Activated CD4-positive, alpha-beta T cell treated with anti-CD3 and anti-CD28 coated beads for 4 hours (primary cell): ENCODE results near the gene SGCD.

Experiments
- DNase-seq, 2 donors: peaks; one replicate each; pipeline ENCODE4 v3.0.0-alpha.2; 2020

The SGCD gene

DNA sequence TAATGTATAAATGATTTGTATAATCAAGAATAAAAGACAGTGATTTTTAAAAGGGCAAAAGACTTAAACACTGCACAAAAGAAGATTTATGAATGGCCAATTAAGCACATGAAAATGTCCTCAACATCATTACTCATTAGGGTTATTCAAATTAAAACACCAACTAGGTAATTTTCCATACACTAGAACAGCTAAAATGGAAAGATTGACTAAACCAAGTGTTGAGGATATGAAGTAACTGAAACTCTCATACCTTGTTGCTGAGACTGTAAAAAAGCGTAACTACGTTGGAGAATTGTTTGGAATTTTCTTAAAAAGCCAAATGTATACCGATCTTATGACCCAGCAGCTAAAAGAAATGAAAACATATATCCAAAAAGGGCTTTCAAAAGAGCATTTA lies 144.9 kb downstream of the SGCD start:
- DNase-seq: no peak

DNA sequence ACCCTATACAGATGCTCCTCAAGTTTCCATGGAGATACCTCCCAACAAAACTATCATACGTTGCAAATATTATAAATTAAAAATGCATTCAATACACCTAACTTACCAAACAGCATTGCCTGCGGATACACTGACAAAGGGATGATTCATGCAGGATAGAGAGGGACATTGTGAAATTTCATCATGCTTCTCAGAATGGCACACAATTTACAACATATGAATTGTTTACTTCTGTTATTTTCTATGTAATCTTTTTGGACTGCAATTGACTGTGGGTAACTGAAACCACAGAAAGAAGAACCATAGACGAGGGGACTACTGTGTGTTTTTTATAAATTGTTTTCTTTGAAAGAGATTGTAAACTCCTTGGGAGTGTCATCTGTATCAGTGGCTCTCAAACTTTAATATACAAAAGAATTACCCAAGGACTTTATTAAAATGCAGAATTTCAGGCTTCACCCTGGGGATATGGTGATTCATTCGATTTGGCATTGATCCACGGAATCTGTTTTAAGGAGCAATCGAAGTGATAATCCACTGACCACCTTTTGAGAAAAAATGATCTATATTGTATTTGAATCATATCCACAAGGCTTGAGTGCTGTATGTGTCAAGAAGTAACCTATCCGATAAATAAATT lies 146.4 kb downstream of the SGCD start:
- DNase-seq: no peak

DNA sequence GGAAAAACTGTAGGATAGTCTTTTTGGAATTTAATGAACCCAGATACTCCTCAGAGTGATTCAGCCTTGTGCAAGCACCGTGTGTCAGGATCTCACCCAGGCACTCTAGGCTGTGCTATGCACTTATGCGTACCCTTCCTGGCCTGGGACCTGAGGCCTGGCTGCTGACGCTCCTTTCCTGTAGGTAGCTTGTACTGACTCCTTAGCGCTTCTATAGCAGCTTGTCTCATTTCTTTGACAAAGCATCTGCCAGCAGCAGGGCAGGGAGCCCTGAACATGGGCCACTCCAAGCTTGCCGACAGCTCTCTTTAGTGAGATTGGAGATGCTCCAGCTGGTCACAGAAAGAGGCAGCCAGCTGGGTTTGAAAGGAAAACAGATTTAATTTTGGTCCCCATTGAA lies 147.3 kb downstream of the SGCD start:
- no peak for DNase-seq

DNA sequence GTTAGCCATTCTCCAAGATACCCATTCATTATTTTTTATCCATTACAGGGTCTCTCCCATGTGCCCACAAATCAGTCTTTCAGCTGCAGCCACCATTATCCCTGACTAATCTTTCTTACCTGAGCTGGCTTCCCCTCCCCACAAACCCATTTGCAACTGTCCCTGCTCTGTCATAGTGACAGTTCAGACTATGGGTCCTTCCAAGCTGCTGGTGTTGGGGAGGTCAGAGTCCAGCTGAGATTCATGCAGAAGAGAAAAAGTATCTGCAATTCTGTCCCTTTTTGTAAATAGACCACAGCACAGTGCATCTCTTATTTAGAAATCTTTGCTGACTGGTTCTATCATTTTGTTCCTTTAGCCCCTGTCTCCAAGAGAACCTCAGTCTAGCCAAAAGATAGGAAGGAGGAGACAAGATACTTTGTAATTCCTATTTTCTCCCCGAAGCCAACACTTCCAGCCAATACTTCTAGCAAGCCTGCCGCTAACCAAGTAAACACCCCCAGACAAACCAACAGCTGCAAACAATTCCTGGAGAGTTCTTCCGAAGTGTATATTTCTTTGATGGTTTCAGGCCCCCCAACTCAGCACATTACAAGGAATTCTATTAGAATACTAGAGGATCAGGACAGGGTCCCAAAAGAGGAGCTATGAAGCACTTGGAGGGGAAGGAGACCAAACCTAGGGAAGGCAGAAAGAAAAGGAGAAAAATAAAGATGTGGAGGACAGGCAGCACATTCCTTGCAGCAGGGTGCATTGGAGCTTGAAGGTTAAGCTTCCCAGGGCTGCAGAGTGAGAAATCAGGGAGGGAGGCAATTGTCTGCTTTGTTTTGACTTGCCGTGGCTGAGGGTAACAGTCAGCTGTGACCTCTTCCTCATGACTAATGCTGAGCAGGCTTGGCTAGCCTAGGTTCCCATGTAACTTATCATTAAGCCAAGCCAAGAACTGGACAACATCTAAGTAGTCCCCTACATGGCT lies 148.5 kb downstream of the SGCD start:
- no peak for DNase-seq

DNA sequence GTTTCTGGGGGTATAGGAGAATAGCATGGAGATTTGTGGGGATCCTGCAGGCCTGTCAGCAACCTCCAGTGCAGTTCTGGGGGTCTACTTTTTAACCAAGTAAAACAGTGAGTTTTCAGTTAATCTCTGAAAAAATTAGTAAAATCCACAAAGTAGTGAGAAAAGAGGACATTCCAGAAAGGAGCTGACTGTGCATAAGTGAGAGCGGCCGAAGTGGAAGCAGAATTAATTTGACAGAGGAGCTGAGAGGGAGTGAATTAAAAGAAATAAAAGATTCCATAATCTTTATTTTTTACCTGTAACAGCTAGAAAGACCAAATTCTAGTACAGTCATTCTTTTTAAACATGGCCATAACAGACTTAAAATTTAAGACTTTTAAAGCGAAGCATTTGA lies 149.2 kb downstream of the SGCD start:
- no peak for DNase-seq

DNA sequence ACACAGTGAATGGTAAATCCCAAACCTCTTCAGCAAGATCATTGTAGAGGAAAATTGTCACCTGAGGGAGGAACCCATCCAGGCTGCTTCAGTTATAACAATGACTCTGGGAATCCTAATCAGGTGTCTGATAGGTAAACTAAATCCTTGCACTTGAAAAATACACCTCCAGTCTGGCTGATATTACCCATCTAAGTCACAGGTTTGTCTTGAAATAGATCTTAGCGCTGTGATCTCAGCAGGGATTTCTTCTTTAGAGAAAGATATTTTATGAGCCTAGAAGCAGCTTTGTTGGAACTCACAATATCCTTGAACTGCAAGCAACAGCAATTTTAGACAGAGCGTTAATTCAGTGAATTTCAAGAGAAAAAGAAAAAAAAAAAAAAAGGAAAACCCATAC lies 149.7 kb downstream of the SGCD start:
- DNase-seq: no peak

DNA sequence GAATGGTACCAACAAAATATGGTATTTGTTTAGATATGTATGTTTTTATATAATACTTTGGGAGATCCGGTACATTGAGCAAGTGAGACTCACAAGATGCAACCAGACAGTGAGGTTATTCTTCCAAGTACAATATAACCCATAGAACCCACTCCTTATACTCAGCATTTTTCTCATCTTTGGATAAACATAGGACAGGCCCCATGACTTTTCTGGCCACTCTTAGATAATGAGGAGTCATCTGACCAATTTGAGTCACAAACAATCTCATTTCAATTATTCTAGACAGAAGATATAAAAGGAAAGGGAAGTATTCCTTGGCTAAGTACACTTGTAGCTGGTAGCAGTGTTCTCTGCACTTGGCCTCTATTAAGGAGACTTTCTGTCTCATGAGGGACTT lies 150.2 kb downstream of the SGCD start:
- no peak for DNase-seq

DNA sequence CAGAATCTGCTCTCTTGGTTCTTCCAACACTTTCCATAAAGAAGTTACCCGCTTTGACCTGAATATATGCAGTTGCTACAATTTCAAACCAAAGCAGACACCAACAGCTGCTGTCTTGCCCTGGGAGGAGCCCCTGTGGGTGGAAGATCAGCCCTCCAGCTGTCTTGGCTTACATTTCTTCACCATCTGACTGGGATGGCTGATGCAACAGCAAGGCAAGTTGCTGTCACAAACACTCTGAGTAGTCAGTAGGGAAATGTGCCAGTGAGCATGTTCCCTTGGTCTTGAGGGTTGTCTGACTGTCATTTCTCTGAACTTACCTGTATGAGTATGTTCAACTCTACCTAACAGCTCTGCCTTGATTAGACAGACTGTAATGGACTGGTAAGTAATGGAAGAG lies 152.9 kb downstream of the SGCD start:
- DNase-seq: no peak

DNA sequence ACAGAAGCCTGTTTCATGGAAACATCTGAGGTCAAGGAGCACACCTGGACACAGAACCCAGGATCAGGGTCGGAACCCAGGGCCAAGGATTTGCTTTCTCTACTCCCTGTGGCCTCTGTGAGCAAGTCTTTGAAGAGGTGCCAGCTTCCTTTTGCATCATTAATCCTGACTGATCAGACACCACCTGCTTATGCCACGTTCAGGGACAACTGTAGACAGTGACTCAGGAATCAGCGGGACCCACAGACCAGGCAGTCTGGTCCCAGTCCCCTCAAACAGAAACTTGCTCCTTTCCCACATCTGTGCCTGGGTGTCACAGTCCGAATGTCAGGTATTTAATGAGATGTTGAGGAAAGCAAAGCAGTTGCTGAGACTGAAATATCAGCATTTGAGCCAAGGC lies 154.8 kb downstream of the SGCD start:
- DNase-seq: no peak

DNA sequence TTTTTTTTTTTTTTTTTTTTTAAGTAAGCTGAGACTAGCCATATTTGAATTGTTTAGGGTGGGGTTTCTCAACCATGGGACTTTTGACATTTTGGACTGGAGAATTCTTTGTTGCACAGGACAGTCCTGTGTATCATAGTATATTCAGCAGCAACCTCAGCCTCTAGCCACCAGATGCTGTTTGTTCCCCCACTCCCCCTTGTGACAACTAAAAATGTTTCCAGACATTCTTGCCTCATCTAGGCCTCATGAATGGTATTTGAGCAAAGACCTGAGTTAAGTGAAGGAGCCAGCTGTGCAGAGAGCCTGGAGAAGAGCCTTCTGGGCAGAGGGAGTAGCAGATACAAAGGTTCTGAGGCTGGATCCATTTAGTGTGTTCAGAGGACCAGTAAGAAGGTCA lies 155.9 kb downstream of the SGCD start:
- DNase-seq: no peak

DNA sequence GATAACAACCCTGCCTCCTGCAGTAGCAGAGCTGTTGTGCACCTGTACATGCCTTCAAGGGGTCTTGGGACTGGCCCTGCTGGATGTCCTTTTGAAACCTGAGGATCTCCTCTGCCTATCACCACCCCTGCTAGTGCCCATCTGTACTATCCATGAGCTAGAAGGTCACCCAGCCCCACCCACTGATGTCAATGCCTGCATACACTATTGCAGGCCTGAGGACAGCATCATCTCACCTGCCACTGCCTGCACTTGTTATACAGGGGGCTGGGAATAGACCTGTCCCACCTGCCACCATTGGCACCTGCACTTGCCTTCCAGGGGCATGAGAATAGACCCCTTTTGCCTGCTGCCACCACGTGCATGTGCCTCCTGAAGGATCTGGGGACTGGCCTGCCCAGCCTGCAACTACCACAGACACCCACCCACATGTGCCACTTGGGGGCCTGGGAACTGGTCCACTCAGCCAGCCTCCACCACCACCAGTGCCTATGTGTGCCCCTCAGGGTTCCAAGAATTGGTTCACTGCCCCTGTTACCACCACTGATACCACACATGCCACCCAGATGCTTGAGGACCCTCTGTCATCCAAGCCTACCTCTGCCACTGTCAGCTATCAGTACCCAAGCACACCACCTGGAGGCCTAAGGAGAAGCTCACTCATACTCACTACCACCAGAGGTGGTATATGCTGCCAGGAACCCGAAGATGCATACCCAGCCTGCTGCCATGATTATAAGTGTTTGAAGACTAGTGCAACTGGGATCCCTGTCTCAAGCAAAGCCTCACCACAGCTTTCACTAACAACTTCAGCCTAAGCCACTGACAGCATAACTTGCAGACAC lies 159.7 kb downstream of the SGCD start:
- DNase-seq: no peak

DNA sequence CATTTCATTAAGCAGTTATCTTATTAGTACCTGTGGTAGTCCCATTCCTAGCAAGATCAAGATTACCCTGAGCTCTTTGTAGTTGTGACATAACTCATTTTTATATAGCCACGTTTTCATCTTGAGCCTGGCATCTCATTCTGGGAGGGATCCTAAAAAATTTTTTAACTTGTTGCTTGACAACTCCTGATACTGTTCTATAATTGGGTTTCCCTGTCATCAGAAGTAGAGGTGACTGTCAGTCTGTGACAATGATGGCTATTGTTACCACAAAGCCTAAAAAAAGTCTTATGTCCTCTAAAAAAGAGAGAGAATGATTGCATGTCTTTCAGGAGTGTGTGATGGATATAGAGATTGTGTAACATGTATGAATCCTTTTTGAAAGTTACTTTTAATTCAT lies 164.8 kb downstream of the SGCD start:
- DNase-seq: no peak

DNA sequence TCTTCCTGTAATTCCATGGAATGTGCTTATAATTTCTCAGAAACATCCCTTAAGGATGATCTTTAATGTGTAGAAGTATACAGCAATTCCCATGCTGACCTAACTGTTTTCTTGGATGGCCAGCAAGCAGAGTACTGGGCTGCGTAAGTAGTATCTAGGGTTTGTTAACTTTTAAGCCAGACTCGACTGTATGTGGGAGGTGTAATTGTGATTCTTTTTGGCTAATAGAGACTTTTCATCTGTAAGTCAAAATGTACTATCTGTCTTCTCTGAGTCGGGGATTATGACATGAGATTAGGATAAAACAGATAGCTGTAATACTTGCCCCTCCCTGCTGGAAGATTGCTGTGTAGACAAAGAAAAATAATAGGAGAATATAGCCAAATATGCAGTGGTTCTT lies 169.3 kb downstream of the SGCD start:
- no peak for DNase-seq

DNA sequence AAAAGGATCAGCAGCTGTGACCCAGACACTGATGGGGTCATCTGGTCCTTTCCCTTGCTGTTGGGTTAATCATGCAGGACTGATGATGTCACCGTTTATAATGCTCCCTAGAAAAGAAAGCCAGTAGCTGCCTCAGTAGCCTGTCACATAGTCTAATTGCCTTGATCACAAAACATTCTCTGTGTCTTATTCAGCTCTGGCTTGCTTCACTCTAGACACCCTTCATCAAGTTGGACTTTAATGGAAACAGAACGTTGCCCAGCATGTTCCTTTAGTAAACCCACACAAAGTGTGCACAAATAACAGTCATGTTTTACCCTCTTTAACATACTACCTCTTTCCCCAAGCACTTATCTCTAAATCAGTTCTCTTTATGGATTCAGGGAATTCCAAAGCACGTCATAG lies 170.8 kb downstream of the SGCD start:
- no peak for DNase-seq

DNA sequence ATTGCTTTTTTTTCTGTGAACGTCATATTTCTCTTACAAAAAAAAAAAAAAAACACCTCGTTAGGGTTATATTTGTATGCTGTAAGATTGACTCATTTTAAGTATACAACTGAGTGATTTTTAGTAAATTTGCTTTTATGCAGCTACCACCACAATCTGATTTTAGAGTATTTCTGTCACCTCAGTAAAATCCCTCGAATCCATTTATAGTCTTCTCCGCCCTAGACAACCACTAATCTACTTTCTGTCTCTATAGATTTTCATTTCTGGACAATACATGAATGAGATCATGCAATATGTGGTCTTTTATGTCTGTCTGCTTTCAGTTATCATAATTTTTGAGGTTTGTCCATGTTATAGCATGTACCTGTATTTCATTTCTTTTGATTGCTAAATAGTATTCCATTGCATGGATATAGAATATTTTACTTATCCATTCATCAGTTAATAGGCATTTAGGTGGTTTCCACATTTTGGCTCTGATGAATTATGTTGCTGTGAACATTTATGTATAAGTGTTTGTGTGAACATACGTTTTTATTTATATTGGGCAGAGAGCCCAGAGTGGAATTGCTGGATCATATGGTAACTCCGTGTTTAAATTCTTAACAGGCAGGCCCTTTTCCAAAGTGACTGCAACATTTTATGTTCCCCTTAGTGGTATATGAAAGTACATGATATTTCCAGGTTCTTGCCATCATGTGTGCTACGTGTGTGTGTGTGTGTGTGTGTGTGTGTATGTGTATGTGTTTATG lies 171.4 kb downstream of the SGCD start:
- no peak for DNase-seq

DNA sequence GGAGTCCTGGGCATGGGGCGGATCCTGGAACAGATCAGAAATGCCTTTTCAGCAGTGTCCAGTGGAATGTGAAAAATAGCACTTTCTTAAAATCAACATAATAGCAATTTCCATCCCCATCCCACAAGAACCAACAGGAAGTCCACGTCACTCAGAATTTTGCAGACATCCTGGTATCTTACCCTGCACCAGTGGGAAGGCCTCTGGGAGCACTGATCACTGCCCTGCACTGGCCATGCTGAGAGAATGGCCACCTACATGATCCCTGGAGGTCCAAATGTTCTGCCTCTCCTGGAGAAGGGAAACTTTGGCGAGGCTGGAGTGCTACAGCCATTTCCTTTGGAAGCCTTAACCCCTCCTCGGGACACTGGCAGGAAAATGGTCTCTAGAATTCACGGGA lies 173.8 kb downstream of the SGCD start:
- DNase-seq: no peak

DNA sequence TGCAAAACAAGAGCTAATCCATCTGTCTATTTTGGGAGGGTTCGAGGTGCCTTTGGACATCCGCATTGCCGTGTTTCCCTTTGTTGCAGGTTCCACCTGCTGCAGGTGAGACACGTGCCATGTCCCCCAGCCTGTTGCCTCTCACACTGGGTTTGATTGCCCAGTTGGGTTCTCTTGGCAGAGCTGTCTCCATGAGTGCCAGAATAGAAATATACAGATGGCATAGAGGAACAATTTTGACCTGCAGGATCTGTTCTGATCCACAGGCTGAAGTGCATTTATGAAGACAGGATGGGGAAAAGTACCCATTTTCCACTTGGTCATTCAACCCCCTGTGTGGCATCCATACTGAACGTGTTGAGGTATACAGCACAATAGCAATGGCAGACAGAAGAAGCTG lies 178.1 kb downstream of the SGCD start:
- DNase-seq: no peak

DNA sequence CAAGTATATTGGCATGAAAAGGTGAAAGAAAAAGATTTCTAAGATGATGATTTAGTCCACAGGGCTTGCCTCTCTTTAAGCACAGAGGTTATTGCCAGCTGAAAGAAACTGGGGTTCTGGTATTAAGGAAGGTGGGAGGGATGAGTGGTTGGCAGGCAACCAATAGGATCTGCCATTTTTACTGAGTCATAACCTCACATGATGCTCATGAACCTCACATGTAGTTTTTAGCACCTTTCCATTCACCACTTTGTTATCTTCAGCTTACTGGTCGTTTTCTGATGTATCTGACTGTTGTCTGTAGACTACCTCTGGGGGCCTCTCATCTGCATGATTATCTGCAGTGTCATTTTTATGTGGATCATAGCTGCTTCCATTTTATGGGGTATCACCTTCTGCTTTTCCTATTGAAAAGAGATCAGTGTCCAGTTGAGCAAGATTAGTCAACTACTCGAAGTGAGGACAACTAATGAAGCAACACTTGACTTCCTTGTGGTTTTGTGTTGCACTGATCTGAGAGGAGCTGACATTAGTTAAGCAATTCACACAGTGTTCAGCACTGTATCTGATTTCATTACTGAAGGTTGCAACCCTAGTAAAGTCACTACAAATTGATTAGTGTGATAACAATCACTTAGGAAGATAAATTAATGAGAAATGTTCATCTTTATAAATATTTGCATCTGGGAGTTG lies 186.3 kb downstream of the SGCD start:
- DNase-seq: no peak

DNA sequence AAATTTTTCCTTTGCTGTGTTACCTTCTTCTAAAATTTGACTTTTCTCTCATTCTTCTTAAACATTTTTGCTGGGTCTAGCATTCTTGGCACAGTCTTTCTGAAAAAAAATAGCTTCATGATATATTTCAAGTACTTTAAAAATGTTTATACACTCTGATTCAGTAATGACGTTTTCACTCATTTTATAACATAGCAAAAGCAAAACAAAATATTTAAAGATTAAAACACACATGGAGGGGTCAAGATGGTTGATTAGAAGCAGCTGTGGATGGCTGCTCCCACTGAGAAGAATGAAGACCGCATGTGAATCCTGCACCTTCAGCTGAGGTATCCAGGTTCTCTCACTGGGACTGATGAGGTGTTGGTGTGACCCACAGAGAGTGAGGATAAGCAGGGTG lies 188.2 kb downstream of the SGCD start:
- DNase-seq: no peak

DNA sequence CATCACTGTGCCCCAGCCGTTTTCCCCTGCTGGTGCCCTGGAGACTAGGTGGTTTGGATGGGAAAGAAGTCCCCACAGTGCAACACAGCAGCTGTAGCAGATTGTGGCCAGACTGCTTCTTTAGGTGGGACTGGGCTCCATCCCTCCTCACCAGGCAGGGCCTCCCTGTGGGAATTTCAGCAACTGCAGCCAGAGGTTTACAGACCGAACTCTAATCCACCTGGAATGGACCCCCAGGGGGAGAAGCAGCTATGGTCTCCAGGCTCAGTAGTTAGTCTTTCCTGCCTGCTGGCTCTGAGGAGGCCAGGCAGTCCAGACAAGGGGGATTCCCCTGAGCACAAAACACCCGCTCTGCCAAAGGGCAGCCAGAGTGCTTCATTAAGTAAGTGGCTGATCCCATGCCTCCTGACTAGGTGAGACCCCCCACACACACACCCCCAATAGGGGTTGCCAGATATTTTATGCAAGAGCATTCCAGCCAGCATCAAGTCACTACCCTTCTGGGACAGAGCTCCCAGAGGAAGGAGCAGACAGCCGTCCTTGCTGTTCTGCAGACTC lies 188.9 kb downstream of the SGCD start:
- DNase-seq: no peak

DNA sequence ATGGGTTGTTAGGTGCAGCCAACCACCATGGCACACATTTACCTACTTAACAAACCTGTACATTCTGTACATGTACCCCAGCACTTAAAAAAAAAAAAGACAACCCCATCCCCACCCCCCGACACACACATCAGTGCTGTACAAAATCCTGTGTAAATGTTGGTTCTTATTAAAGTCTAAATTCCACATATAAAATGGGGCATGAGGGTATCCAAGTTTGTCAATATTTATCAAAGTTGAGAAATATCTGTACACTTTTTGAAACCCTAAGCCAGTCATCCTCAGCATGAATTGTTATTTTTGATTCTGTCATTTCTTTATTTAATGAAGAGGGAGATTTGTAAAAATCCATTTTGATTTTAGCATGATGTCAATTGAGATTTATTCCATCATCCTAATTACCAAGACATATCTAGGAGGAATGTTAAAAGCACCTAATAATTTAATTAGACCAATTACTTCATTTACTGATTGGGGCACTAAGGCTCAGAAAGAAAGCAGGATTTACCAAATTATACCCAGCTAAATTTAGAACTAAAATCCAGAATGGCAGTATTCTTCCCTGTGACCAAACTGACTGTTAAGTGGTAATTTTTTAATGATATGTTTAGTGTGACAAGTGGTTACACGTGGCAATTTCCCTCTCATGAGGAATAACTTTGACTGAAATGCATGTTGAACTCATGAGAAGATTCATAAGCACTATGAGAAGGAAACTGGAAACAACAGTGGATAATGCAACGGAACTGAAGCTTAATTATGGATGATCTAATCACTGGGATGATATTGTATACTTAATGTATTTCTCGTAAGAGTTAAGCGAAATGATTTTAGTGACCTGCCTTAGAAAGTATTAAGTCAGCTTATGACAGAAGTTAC lies 195.9 kb downstream of the SGCD start:
- no peak for DNase-seq
